Mononuclear cell (primary cell): ENCODE results near the gene CCDC57. TPM values are rescaled to one million over a fixed set of nuclear protein-coding genes. Genes with fewer than 3 reads are reported as not detected.

Experiments used
- H3K27me3 ChIP-seq: 2 replicates; pipeline ENCODE4 v1.6.0; 2011; ENCODE audit warnings: low read length, control low read depth; ENCODE audit not compliant: insufficient read depth
- H3K4me1 ChIP-seq: 2 replicates; pipeline ENCODE4 v1.5.1; 2011; ENCODE audit warnings: mild to moderate bottlenecking, low read length, control low read depth; ENCODE audit not compliant: insufficient read depth
- H3K4me3 ChIP-seq: 2 replicates; pipeline ENCODE4 v1.5.1; 2011; ENCODE audit warnings: mild to moderate bottlenecking, low read length, moderate library complexity
- H3K9me3 ChIP-seq: 2 replicates; pipeline ENCODE4 v1.5.1; 2011; ENCODE audit warnings: low read depth, mild to moderate bottlenecking, control low read depth, low read length
- total RNA-seq: library from RNA; depleted of rRNA; stranded (reverse); fragments of >200 nt; gene quantifications from one replicate; pipeline ENCODE4 v1.2.3, GENCODE V29; 2012

Gene CCDC57
- total RNA-seq, 1 donor, result 36.6 TPM

GRCh38 chr17:82107341-82107860 is 105.2 kb downstream of the CCDC57 start:
- no peak overlapping the region for H3K4me3 ChIP-seq

GRCh38 chr17:82106688-82107305 is 105.8 kb downstream of the CCDC57 start:
- Histone ChIP-seq H3K4me1 (peaks cover 30% of the 10 kb centered on the region), H3K27me3 (no peaks in the 10 kb centered on the region)

More at GRCh38 chr17:82107341-82107860, 105.2 kb downstream of the CCDC57 start:
- Histone ChIP-seq H3K9me3 (no peaks in the 10 kb centered on the region), H3K27me3 (no peaks in the 10 kb centered on the region), H3K4me1 (peaks cover 30% of the 10 kb centered on the region)

GRCh38 chr17:82105882-82106687 is 106.6 kb downstream of the CCDC57 start:
- Histone ChIP-seq H3K27me3 (no peaks in the 10 kb centered on the region), H3K4me1 (peaks cover 30% of the 10 kb centered on the region), H3K4me3 (peak overlapping the region; percentile 35), H3K9me3 (no peaks in the 10 kb centered on the region)

More at GRCh38 chr17:82106688-82107305, 105.8 kb downstream of the CCDC57 start:
- Histone ChIP-seq H3K9me3 (no peaks in the 10 kb centered on the region), H3K4me3 (peak overlapping the region; percentile 35)

- no peak overlapping the region for H3K4me3 ChIP-seq
- no peaks in the 10 kb centered on the region for H3K27me3 ChIP-seq
- H3K4me1 ChIP-seq, result peaks cover 30% of the 10 kb centered on the region
- no peaks in the 10 kb centered on the region for H3K9me3 ChIP-seq
Observed at GRCh38 chr17:82105417-82105881, 107.2 kb downstream of the CCDC57 start.

- peaks cover 32% of the 10 kb centered on the region for H3K4me1 ChIP-seq
- no peaks in the 10 kb centered on the region for H3K9me3 ChIP-seq
- no peaks in the 10 kb centered on the region for H3K27me3 ChIP-seq
- no peak overlapping the region for H3K4me3 ChIP-seq
Observed at GRCh38 chr17:82104797-82105416, 107.7 kb downstream of the CCDC57 start.

GRCh38 chr17:82103553-82104451 is 108.8 kb downstream of the CCDC57 start:
- no peak overlapping the region for H3K4me3 ChIP-seq
- peaks cover 43% of the 10 kb centered on the region for H3K4me1 ChIP-seq
- no peaks in the 10 kb centered on the region for H3K27me3 ChIP-seq
- no peaks in the 10 kb centered on the region for H3K9me3 ChIP-seq

GRCh38 chr17:82101767-82102679 is 110.6 kb downstream of the CCDC57 start:
- Histone ChIP-seq H3K27me3 (no peaks in the 10 kb centered on the region), H3K4me3 (no peak overlapping the region), H3K9me3 (no peaks in the 10 kb centered on the region), H3K4me1 (peaks cover 37% of the 10 kb centered on the region)

GRCh38 chr17:82101301-82101715 is 111.3 kb downstream of the CCDC57 start:
- Histone ChIP-seq H3K27me3 (no peaks in the 10 kb centered on the region), H3K9me3 (no peaks in the 10 kb centered on the region)

GRCh38 chr17:82100502-82101298 is 111.9 kb downstream of the CCDC57 start:
- Histone ChIP-seq H3K4me3 (no peak overlapping the region), H3K9me3 (no peaks in the 10 kb centered on the region), H3K27me3 (no peaks in the 10 kb centered on the region), H3K4me1 (peaks cover 32% of the 10 kb centered on the region)

More at GRCh38 chr17:82101301-82101715, 111.3 kb downstream of the CCDC57 start:
- Histone ChIP-seq H3K4me1 (peaks cover 37% of the 10 kb centered on the region), H3K4me3 (no peak overlapping the region)

GRCh38 chr17:82098939-82099763 is 113.5 kb downstream of the CCDC57 start:
- H3K4me1 ChIP-seq, result peaks cover 26% of the 10 kb centered on the region
- no peaks in the 10 kb centered on the region for H3K9me3 ChIP-seq
- H3K4me3 ChIP-seq, result peak overlapping the region; percentile 50
- no peaks in the 10 kb centered on the region for H3K27me3 ChIP-seq

GRCh38 chr17:82098169-82098938 is 114.3 kb downstream of the CCDC57 start, which contains the start of gene FASN:
Gene FASN (minus strand): TSS chr17:82098236. CDS start chr17:82096445, 1,791 bp downstream.
- no peaks in the 10 kb centered on the region for H3K27me3 ChIP-seq
- peak within 1 kb of the TSS; percentile 50 for H3K4me3 ChIP-seq
- H3K4me1 ChIP-seq, result peaks cover 26% of the 10 kb centered on the region
- no peaks in the 10 kb centered on the region for H3K9me3 ChIP-seq

- H3K4me1 ChIP-seq, result peaks cover 26% of the 10 kb centered on the region
- H3K4me3 ChIP-seq, result peak overlapping the region; percentile 50
- H3K9me3 ChIP-seq, result no peaks in the 10 kb centered on the region
- H3K27me3 ChIP-seq, result no peaks in the 10 kb centered on the region
Observed at GRCh38 chr17:82097919-82098168, 114.8 kb downstream of the CCDC57 start.
